K562 (cell line): Measurements from ENCODE around the gene PLEKHG3. TPM values are rescaled to one million over a fixed set of nuclear protein-coding genes. Genes with fewer than 3 reads are reported as not detected.

Source experiments
- ATAC-seq: fragments of 200-7000 bp; cut with Tn5 transposase; 3 replicates; pipeline ENCODE4 v1.9.1; 2020; ENCODE audit warnings: moderate library complexity
- BruUV-seq: library from RNA; stranded (reverse); fragments of 400-500 nt; replicated peaks from 2 replicates; lab custom pipeline; 2021; lab: Mats Ljungman, UMichigan
- CTCF ChIA-PET: fragments of 300-600 bp; formaldehyde crosslinking; extraction: SDS; loops from one replicate; lab custom pipeline; 2021; ENCODE audit warnings: low intra/inter-chr PET ratio; lab: Yijun Ruan, JAX
- POLR2A ChIA-PET: fragments of 300-600, 350-650 bp; sonication (Branson Sonifier 250); formaldehyde crosslinking; extraction: SDS; loops from one replicate; lab custom pipeline; 2021; ENCODE audit warnings: antibody characterized with exemption, inconsistent platforms; lab: Yijun Ruan, JAX
- DNase-seq, 4 experiments: peaks; one replicate each; pipeline versions ENCODE4 v3.0.0 to v3.0.0-alpha.2; 2011 to 2018; ENCODE audit warnings: low spot score in 3 of 4, mixed read lengths in 3 of 4; ENCODE audit errors: extremely low read depth in 1 of 4
- FAIRE-seq: peaks from 2 replicates; lab custom pipeline; 2011; peaks lifted over from hg19 to GRCh38; lab: Jason Lieb, UNC
- H2AFZ ChIP-seq: 2 replicates; pipeline ENCODE4 v1.6.0; 2011; ENCODE audit warnings: low read depth, low read length, control low read depth, inconsistent platforms
- H3K27ac ChIP-seq: fragments of 200-600 bp; 3 replicates; pipeline ENCODE4 v1.8.0; 2011; ENCODE audit warnings: low read depth, mild to moderate bottlenecking, control low read depth, inconsistent platforms, low read length, moderate library complexity, mixed read lengths; ENCODE audit errors: extremely low read depth
- H3K27me3 ChIP-seq, 2 experiments: fragments of 300-600 bp in 1 of 2; 2 replicates in 1 of 2; 3 replicates in 1 of 2; pipeline versions ENCODE4 v1.6.0 to v1.8.0; 2011; ENCODE audit warnings: inconsistent platforms in 2 of 2, low read length in 2 of 2, mild to moderate bottlenecking in 1 of 2, mixed read lengths in 1 of 2, moderate library complexity in 1 of 2; ENCODE audit not compliant: control insufficient read depth in 2 of 2, insufficient read depth in 2 of 2
- H3K36me3 ChIP-seq: fragments of 300-600 bp; 3 replicates; pipeline ENCODE4 v1.8.0; 2011; ENCODE audit warnings: mild to moderate bottlenecking, low read length, inconsistent platforms; ENCODE audit not compliant: control insufficient read depth, insufficient read depth
- H3K4me1 ChIP-seq, 2 experiments: fragments of 200-600 bp in 1 of 2; replicated peaks in 1 of 2; 2 replicates in 1 of 2; 3 replicates in 1 of 2; pipeline versions ENCODE4 v1.5.1 to v1.8.0; 2011; ENCODE audit warnings: inconsistent platforms in 2 of 2, low read length in 2 of 2, mild to moderate bottlenecking in 1 of 2, mixed read lengths in 1 of 2, moderate library complexity in 1 of 2; ENCODE audit not compliant: control insufficient read depth in 2 of 2, insufficient read depth in 2 of 2
- H3K4me2 ChIP-seq: 2 replicates; pipeline ENCODE4 v1.6.1; 2011; ENCODE audit warnings: low read length, control low read depth, inconsistent platforms, mixed read lengths; ENCODE audit not compliant: insufficient read depth
- H3K4me3 ChIP-seq: fragments of 200-600 bp; sonication (generic), shearing (Covaris generic); 2 replicates; pipeline ENCODE4 v1.5.1; 2016; ENCODE audit warnings: control low read depth, inconsistent platforms
- H3K79me2 ChIP-seq: fragments of 200-600 bp; 3 replicates; pipeline ENCODE4 v1.8.0; 2011; ENCODE audit warnings: low read length, inconsistent platforms; ENCODE audit not compliant: control insufficient read depth, insufficient read depth
- H3K9ac ChIP-seq, 2 experiments: 2 replicates each; pipeline versions ENCODE4 v1.6.0 to v1.6.1; 2011; ENCODE audit warnings: low read depth in 2 of 2, low read length in 2 of 2, control low read depth in 1 of 2, inconsistent platforms in 1 of 2, mild to moderate bottlenecking in 1 of 2, mixed read lengths in 1 of 2; ENCODE audit not compliant: insufficient read depth in 1 of 2
- H3K9me1 ChIP-seq: one replicate; pipeline ENCODE4 v1.6.0; 2011; ENCODE audit warnings: inconsistent platforms, mild to moderate bottlenecking, low read length, moderate library complexity; ENCODE audit not compliant: control insufficient read depth, insufficient read depth
- H3K9me3 ChIP-seq: replicated peaks from 2 replicates; pipeline ENCODE4 v1.5.1; 2011; ENCODE audit warnings: low read depth, low read length, inconsistent platforms; ENCODE audit not compliant: control insufficient read depth, insufficient read depth
- H4K20me1 ChIP-seq: replicated peaks from 2 replicates; pipeline ENCODE4 v1.6.1; 2011; ENCODE audit warnings: low read length, inconsistent platforms, mixed read lengths; ENCODE audit not compliant: control insufficient read depth, insufficient read depth
- CTBP1 ChIP-seq: fragments of 450-650 bp; IDR thresholded peaks from 2 replicates; pipeline ENCODE4 v1.6.1; 2016; ENCODE audit warnings: borderline replicate concordance
- MEF2A ChIP-seq: IDR thresholded peaks from 2 replicates; pipeline ENCODE4 v1.6.1; 2011; ENCODE audit warnings: low read depth, mild to moderate bottlenecking, low read length, moderate library complexity; ENCODE audit not compliant: control insufficient read depth
- PML ChIP-seq: IDR thresholded peaks from 2 replicates; pipeline ENCODE4 v1.6.1; 2012; ENCODE audit warnings: low read length, inconsistent platforms
- RUNX1 ChIP-seq: sonication (generic); IDR thresholded peaks from 2 replicates; pipeline ENCODE4 v1.6.1; 2016; ENCODE audit warnings: antibody characterized with exemption, low read depth
- SETDB1 ChIP-seq: IDR thresholded peaks from one replicate; pipeline ENCODE4 v1.6.1; 2012; ENCODE audit warnings: low read length, control low read depth, inconsistent platforms
- TFAP4 ChIP-seq: sonication (generic); formaldehyde crosslinking; IDR thresholded peaks from 2 replicates; pipeline ENCODE4 v1.8.0; 2022; ENCODE audit warnings: missing genetic modification reagents, mild to moderate bottlenecking, moderate library complexity, borderline replicate concordance
- whole genome bisulfite sequencing: fragments of 100-300 bp; shearing (Covaris generic); methylation state at CpG from one replicate; pipeline ENCODE4 v1.1.6; 2016; ENCODE audit warnings: low coverage, mixed read lengths; ENCODE audit not compliant: insufficient coverage; ENCODE audit errors: missing lambda C conversion rate; 5-methylcytosine and 5-hydroxymethylcytosine counted together
- in situ Hi-C: fragments of 300-500 bp; cut with MboI; formaldehyde crosslinking; loops from 4 replicates; pipeline ENCODE4 v1.15.0; 2018; ENCODE audit warnings: inconsistent platforms, mixed read lengths
- intact Hi-C: fragments of 100-400 bp; cut with micrococcal nuclease; formaldehyde crosslinking; loops from 2 replicates; pipeline ENCODE4 v1.14.2; 2022
- polyA plus RNA-seq, 8 experiments: library from polyadenylated mRNA; depleted of rRNA in 4 of 8; stranded (reverse) in 5 of 8; unstranded in 3 of 8; fragments of >200 nt; fragmentation: Nextera tagmentation in 2 of 8; fragmentation: Illumina TruSeq in 1 of 8; extraction: Ambion mirVana in 2 of 8; extraction: Trizol in 1 of 8; gene quantifications; 2 replicates each; pipeline versions ENCODE4 v1.2.1 to v1.2.3, GENCODE V29; 2011 to 2014; ENCODE audit warnings: inconsistent platforms in 1 of 8, missing spikeins in 1 of 8
- total RNA-seq, 7 experiments: library from RNA; depleted of rRNA in 6 of 7; stranded (reverse); fragments of >200 nt in 6 of 7; fragmentation: Illumina TruSeq in 2 of 7; extraction: Trizol in 2 of 7; gene quantifications; 2 replicates each; pipeline versions ENCODE4 v1.2.1 to v1.2.3, GENCODE V29; 2011 to 2021; ENCODE audit warnings: low replicate concordance in 1 of 7

Gene PLEKHG3
- total and polyA plus RNA-seq, 9 of the 15 experiments (the other 6 are each of a cell fraction or from before 2014, with no cell fraction given), result 0.04 to 0.16 TPM; not detected in 7

- TF ChIP-seq PML, result no peak
These were observed 50.5 kb downstream of the PLEKHG3 start (continued) for GRCh38 chr14:64754685-64755084.

GRCh38 chr14:64755781-64756221, 51.6 kb downstream of the PLEKHG3 start:
- DNase-seq (peak in 2 of 4 experiments; percentile 30 to 31), ATAC-seq (peak; percentile 68), FAIRE-seq (no peak)
- no peaks in the 10 kb centered on the region; a peak in 1 of 5 replicates for H3K4me1 ChIP-seq
- no TSS peak for BruUV-seq
- 1% methylated on average over 9 of the region's 9 CpGs for WGBS
- H3K79me2 ChIP-seq, result no peaks in the 10 kb centered on the region
- POLR2A ChIA-PET, result no interaction called here
- no peak overlapping the region for H3K4me2 ChIP-seq
- H3K36me3 ChIP-seq, result no peaks in the 10 kb centered on the region
- H3K9me1 ChIP-seq, result no peaks in the 10 kb centered on the region
- intact Hi-C loops (no loop called here), in situ Hi-C loops (loop anchor here (5.0 kb wide), 1 partner anchor 84 kb away; no protein-coding TSS in a partner anchor)
- no peaks in the 10 kb centered on the region for H3K9me3 ChIP-seq
- TF ChIP-seq CTBP1 (0 out of 2 replicates have a peak, but pooled peaks have one; percentile 28), MEF2A (peak; percentile 73; the same call in 1 of the 2 replicates), TFAP4 (0 out of 2 replicates have a peak, but pooled peaks have one; percentile 24), RUNX1 (no peak), SETDB1 (no peak)
- no peak overlapping the region for H3K9ac ChIP-seq
- 0 out of 2 replicates have a peak, but pooled peaks cover 9% of the 10 kb centered on the region for H4K20me1 ChIP-seq
- H3K27me3 ChIP-seq, result peaks cover 10 to 44% of the 10 kb centered on the region in 2 experiments; a peak in 4 of 5 replicates
- H2AFZ ChIP-seq, result no peak overlapping the region
- no peak overlapping the region for H3K4me3 ChIP-seq
- CTCF ChIA-PET, result no interaction called here
- H3K27ac ChIP-seq, result no peak overlapping the region
